NOMO-1 treated with DMSO at 0.1 percent for 48 hours (cell line): ENCODE results near the gene ASIC4.
A peak's percentile ranks its signal among the peaks of the same experiment; 100 is the strongest.

Experiments used
- DNase-seq: peaks from one replicate; lab custom pipeline; 2025; ENCODE audit not compliant: unreplicated experiment; lab: John Stamatoyannopoulos, UW

Gene ASIC4

DNA sequence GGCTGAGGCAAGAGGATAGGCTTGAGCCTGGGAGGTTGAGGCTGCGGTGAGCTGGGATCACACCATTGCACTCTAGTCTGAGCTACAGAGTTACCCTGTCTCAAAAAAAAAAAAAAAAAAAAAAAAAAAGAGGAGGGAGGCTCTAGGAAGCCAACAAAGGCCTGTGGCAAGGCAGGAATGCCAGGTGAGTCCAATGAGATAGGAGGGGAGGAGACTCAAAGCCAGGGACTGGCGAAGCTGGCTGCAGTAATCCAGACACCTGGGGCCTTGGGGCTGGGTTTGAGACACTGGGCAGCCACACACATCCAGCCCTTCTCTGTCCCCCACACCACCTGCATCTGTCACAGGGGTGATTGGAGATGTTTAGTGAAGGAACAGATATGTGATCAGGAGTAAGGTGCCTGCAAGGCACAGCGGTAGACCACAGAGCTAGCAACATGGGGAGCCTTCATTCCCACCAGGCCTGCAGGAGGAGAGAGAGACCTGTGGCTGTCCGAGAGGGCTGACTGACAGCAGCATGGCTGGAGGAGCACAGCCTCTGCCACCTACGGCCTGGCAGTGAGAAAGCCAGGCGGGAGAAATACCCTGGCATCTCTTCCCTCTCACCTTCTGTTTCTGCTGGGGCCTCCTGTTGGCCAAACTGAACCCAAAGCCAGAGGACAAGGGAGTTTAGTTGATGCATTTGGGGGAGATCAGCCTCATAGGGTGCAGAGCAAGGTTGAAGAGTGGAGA, 19.8 kb downstream of the ASIC4 start:
- no peak for DNase-seq

DNA sequence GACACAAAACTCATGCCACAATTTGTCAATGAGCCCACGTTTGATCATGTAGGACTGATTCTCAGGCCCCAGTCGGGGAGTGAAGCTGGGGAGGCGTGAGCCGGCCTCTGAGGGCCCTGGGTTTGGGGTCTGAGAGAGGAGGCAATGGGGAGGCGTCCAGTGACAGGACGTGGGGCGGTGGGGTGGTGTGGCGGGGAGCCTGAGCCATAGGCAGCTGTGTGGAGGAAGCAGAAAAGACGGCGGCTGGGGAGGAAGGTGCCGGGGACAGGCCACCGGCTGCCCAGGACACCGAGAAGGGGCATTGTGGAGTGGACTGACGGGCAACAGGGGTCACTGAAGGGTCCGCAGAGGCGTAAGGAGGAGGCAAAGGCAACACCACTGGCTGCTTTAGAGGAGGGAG, 22.1 kb downstream of the ASIC4 start:
- no peak for DNase-seq

DNA sequence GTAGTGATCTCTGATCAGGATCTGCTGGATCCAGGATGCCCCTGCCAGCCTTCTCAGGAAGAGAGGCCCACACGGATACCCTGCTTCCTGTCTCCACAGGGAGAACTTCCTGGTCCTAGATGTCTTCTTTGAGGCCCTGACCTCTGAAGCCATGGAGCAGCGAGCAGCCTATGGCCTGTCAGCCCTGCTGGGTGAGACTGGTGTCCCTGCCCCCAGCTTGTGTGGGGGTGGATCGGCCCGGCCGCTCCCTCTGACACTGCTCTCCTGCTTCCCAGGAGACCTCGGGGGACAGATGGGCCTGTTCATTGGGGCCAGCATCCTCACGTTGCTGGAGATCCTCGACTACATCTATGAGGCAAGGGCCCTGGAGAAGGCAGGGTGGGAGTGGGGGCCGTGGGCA, 22.7 kb downstream of the ASIC4 start:
- DNase-seq, result no peak

DNA sequence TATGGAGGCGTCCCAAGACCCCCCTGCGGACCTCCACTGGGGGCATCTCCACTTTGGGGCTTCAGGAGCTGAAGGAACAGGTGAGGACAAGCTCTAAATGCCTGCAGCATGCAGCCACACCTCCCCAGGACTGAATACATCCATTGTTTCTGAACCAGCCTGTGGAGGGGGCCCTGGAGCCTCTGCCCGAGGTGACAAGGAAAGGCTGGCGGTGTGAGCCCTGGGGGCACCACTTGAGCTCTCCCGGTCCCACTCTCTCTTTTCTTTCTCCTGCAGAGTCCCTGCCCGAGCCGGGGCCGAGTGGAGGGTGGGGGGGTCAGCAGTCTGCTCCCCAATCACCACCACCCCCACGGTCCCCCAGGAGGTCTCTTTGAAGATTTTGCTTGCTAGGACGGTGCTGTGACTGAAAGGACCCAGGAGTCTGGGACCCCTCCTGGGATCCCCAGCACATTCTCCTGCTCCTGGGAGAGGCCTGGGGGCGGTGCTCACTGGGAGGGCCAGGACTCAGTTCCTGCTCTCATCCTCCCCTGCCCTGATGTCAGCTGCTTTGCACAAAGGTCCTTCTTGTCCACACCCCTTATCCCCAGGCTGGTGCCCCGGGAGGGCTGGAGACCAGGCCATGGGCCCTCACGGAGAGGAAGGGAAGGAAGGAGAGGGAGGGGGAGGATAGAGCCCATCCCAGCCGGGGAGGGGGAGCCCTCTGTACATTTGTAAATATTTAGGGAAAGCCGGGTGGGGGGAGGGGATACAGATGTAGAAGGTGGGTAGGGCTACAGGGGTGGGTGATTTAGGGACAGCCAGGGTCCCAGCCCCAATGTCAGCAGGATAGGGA, 23.6 kb downstream of the ASIC4 start:
- DNase-seq, result no peak

DNA sequence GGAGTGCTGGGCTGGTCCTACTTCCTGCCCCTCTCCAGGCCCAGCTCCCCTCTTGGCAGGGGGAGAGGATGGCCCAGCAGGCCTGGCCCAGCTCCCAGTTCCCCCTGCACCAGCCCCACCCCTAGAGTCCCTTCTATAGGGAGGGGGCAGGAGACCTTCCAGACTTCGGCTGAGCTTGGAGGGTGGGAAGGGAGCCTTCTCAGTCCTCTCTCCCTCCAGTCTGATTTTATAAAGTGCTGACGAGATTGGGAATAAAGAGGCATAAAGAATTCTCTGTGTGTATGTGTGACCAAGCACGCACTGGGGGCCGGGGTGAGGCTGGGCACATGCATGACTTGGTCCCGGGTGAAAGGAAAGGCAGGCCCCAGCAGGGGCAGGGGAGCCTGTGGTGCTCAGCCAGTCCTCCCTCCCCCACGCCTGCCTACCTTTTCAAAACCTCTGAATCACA, 24.2 kb downstream of the ASIC4 start:
- no peak for DNase-seq

DNA sequence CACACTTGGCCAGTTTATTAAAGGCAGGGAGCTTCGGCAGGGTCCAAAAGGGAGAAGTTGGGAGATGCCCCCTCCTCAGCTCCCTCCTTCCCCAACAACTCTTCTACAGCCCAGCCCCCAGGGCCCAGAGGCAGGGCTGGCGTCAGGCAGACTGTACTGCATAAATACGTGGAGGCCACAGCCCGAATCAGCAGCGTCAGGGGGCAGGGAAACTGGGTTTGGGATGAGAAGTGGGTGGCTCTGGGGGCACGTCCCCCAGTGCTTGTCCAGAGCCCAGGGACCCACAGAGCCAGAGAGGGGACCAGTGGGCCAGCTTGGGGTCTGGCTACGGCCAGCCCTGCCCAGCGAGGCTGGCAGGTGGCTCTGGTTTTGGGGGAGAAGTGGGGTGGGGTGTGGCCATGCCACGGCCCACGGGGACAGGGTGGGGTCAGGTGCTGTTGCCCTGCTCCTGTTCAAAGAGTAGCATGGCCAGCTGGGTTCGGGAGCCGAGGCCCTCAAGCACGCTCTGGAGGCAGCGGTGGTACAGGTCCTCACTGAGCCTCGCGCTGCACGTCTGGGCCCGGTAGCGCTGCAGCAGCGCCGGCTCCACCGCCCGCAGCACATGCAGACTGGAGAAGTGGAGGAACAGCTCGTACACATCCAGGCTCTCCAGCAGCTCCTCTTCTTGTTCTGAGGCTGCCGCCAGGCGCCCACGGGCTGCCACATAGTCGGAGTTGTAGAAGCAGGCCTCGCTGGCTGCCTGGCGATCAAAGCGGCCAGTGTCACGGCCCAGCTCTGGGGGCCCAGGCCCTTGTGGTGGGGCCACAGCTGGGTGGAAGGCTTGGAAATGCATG, 24.9 kb downstream of the ASIC4 start:
- no peak for DNase-seq

DNA sequence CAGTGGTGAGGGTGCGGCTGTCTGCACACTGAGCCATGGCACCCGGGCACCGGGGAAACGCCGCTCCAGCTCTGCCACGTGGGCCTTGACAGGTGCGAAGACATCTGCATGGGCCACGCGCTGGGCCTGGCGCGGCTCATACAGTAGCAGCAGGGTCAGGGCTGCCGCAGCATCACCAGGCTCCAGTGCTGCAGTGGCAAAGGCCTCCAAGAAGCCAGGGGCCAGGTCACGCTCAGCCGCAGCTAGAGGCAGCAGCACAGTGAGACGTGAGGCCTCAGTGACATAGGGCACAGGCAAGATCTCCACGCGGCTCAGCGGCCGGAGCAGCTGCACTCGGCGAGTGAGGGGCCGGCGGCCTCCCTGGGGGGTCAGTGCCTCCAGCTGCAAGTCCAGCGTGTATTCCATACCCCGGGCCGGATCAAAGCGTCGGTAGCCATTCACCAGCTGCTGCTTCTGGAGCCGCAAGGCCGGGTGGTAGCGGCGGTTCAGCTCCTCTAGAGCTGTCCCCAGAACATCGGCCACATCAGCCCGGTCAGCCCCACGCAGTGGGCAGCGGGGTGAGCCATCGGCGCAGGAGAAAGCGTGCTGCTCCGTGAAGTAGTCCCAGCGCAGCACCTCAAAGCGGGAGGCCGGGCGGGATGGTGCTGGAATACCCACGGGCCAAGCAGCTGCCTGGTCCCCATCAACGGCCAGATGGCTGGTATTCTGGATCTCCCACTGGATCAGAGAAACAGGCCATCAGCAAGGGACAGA, 25.8 kb downstream of the ASIC4 start:
- no peak for DNase-seq

DNA sequence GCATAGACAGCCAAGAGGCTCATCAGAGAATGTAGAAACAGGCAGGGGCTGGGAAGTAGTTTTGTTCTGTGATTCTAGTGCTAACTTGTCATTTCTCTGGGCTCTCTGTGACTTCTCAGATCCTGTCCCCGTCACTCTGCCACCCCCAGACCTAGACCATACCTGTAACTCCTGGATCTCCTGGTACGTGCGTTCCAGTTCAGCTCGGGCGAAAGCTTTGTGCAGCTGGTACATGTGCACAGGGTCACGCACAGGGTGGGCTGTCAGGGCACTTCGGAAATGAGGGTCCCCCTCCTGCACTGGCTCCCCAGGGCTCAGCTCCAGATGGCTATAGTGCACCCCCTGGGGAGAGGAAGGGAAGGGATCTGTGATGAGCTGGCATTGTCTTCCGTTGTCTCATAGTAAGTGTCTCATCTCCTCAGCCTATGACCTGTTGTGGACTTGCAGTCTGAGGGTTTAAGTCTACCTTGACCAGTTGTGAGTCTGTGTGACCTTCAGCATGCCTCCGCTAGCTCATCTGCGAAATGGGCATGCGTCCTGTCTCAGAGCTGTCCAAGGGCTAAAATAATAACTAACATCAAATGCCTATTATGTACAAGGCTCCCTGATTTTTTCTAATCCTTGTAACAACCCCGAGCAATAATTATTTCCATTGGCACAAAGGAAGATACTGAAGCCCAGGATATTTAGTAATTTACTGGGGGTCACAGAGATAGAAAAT, 26.7 kb downstream of the ASIC4 start:
- no peak for DNase-seq

DNA sequence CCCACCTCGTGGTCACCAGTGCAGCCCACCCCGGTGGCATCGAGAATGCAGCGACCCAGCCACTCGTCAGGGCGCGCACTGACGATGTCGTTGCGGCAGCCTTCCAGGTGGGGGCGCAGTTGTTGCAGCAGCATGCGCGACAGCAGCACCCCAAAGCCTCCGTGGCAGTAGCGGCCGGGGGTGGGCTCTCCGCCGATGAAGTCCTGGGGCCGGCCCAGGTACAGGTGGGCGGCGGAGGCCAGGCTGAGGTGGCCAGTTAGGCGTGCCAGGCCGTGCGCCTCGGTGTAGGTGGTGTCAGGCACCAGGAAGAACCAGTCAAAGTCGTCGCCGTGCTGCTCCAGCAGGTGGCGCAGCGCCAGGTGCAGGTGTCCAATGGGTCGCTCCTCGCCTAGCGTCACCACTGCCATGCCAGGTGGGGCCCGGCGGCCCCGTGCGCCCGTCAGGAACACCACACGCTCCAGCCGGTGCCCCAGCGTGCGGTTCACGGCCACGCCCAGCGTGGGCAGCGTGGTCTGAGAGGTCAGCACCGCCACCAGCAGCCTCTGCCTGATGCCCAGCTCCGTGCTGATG, 27.4 kb downstream of the ASIC4 start:
- DNase-seq, result peak; percentile 68

DNA sequence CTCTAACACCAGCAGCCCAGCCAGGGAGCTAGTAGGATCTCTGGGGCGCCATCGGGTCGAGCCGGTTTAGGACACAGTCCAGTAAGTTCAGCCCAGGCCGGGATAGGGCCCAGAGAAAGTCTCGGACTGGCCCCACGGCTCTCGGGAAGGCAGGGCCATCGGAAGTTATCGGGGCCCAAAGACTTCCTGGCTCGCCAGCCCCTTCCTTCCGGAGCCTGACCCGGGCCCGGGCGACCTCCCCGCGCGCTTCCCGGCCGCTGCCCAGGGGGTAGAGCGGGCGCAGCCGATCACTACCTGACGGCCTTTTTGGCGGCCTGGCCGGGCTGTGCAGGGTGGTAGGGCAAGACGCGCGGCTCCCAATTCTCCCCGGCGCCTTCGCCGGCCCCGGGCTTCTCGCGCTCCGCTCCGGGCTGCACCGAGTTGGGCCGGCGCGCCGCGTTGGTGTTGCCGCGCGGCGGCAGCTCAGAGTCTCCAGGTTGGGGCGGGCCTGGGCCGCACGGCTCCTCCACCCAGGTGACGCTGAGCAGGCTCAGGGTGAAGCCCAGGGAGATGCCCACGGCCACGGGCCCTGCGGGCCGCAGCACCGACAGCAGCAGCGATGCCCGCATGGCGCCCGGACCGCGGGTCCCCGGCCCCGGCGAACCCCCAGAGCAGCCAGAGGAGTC, 28.8 kb downstream of the ASIC4 start:
- DNase-seq, result no peak

DNA sequence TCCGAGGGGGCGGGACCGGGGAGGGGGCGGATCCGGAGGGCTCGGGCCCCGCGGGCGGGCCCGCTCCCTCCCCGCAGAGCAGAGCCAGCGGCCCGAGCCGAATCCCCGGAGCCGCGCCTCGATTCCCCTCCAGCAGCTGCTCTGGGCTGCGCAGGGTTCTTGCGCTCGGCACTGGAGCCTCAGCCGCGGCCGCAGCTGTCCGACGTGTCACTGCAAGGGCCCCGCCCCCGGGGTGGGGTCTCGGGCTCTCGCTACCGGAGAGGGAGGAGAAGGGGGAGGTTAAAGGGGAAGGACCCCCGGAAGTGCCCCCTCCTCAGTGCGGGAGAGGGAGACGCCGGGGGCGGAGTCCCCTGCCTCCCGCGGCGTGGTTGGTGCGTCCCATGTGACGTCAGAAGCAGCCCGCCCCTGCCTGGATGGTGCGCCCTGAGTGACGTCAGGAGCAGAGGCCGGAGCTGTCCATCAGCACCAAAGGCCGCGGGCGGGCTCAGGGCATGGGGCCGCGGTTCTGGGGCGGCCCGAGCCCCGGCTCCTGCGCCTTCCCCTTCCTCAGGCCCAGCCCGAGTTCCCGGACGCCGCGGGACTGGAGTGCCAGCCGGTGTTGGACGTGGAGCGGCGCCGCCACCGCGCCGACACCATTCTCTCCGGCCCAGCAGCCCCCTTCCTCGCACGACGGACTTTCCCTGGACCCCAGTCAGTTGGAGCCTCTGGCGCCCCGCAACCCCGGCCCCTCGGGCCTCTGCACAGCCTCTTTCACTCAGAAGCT, 29.5 kb downstream of the ASIC4 start, which contains the start of the genes CHPF and TMEM198:
Gene CHPF, minus strand, starts transcription at position 214 of the 763 bp plus-strand sequence. CDS start 271 bp downstream, outside the sequence.
Gene TMEM198, plus strand, starts transcription at position 433 of the 763 bp plus-strand sequence. CDS start 700 bp downstream, outside the sequence.
- DNase-seq, result peak; percentile 94

DNA sequence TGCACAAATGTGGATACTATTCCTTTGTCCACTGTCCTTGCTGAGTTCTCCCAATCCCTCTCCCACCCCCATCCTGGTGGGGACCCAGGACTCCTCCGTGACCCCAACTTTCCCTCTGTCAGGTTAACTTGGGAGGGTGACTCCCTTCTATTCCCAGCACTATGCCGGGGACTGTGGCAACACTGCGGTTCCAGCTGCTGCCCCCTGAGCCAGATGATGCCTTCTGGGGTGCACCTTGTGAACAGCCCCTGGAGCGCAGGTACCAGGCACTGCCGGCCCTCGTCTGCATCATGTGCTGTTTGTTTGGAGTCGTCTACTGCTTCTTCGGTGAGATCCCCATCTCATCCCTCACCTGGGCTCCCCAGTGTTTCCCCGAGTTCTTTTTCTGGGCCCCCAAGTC, 30.3 kb downstream of the ASIC4 start:
- DNase-seq, result no peak

DNA sequence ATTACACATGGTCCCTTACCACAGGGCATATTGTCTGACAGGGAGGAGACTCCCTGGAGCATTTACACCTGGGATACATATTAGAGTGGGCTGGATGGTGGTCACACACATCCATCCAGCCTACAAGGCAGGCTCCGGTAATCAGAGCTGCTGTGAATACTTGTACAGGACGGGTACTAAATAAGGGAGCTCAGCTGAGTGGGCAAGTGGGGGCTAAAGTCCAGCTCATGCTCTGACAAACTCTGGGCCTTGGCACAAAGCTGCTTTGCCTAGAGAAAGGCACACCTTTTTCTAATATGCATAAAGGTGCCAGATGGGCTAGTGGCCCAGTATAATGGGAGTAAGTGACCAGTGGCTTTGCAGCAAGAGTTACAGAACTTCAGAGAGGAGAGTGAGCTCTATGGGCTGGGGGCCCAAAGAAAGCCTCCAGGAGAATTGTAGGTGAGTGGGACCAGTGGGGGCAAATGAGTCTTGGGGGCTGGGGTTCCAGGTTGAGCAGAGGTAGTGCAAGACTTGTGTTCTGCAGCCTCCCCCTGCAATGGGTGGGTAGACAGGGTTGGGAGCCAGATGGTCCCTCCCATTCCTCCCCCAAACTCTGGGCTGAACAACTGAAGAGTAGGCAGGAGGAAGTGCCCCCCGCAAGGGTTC, 31.1 kb downstream of the ASIC4 start:
- DNase-seq, result no peak

DNA sequence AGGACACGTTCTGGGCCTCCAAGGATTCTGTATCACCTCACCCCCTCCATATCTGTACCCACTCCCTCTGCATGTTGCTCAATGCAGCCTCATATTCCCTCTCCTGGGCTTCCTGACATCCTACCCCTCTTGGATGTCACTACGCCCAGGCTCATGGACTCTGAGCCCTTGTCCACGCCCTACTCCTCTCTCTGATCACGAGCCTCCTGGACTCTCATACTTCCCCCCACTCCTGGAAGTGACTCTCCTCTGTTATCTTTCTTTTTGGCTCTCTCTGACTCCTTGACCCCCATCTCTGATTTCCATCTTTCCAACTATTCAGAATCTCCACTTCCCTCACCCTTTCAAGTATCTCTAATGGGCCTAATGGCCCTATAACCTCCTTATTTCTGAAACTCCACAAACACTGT, 31.7 kb downstream of the ASIC4 start:
- no peak for DNase-seq

DNA sequence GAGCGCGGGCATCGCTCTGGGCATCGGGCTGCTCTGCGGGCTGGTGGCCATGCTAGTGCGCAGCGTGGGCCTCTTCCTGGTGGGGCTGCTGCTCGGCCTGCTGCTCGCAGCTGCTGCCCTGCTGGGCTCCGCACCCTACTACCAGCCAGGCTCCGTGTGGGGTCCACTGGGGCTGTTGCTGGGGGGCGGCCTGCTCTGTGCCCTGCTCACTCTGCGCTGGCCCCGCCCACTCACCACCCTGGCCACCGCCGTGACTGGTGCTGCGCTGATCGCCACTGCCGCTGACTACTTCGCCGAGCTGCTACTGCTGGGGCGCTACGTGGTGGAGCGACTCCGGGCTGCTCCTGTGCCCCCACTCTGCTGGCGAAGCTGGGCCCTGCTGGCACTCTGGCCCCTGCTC, 33.3 kb downstream of the ASIC4 start:
- no peak for DNase-seq

DNA sequence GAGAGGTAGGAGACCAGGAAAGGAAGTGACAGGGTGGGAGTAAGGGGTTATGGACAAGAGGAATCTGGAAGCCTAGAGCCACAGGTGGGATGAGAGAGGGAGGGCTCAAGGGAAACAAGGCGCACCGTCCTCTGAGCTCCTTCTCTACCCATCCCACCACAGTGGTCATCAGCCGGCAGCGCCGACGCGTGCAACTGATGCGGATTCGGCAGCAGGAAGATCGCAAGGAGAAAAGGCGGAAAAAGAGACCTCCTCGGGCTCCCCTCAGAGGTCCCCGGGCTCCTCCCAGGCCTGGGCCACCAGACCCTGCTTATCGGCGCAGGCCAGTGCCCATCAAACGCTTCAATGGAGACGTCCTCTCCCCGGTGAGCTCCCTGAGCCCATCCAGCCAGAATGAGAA, 34.7 kb downstream of the ASIC4 start:
- no peak for DNase-seq

DNA sequence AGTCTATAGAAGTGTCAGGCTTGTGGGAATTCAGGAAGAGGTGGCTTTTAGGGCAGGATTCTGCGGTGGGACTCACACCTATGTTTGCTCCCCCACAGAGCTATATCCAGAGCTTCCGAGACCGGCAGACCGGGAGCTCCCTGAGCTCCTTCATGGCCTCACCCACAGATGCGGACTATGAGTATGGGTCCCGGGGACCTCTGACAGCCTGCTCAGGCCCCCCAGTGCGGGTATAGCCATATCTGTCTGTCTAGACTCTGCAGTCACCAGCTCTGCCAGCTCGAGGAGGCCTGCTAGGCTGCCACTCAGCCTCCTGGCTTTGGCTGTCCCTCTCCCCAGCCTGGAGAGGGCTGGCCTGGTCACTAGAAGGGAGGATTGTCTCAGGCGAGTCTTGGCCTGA, 35.3 kb downstream of the ASIC4 start:
- DNase-seq, result no peak
